MCF 10A (cell line): ENCODE results near the gene PRUNE2. TPM values are rescaled to one million over a fixed set of nuclear protein-coding genes. Genes with fewer than 3 reads are reported as not detected.

Experiments
- BruUV-seq: library from RNA; stranded (reverse); fragments of 400-500 nt; replicated peaks from 2 replicates; lab custom pipeline; 2021; lab: Mats Ljungman, UMichigan
- CTCF ChIA-PET: fragments of 300-600 bp; sonication (Branson Sonifier 250); formaldehyde crosslinking; extraction: SDS; loops from one replicate; lab custom pipeline; 2021; ENCODE audit warnings: antibody characterized with exemption, inconsistent platforms; lab: Yijun Ruan, JAX
- POLR2A ChIA-PET: fragments of 300-600, 350-650 bp; sonication (Branson Sonifier 250); formaldehyde crosslinking; extraction: SDS; loops from one replicate; lab custom pipeline; 2020; ENCODE audit warnings: antibody characterized with exemption, inconsistent platforms; lab: Yijun Ruan, JAX
- DNase-seq: peaks from one replicate; pipeline ENCODE4 v3.0.0-alpha.2; 2018; ENCODE audit not compliant: unreplicated experiment
- H3K27ac Mint-ChIP-seq: one replicate; pipeline ENCODE4 v1.8.0; 2022; ENCODE audit warnings: mild to moderate bottlenecking, low read depth, mixed read lengths; ENCODE audit not compliant: unreplicated experiment
- H3K27me3 Mint-ChIP-seq: one replicate; pipeline ENCODE4 v1.8.0; 2022; ENCODE audit warnings: mixed read lengths; ENCODE audit not compliant: insufficient read depth, unreplicated experiment
- H3K36me3 Mint-ChIP-seq: one replicate; pipeline ENCODE4 v1.8.0; 2022; ENCODE audit warnings: mild to moderate bottlenecking, moderate library complexity, mixed read lengths; ENCODE audit not compliant: insufficient read depth, unreplicated experiment
- H3K4me1 Mint-ChIP-seq: one replicate; pipeline ENCODE4 v1.8.0; 2022; ENCODE audit warnings: mixed read lengths; ENCODE audit not compliant: insufficient read depth, unreplicated experiment
- H3K4me3 Mint-ChIP-seq: one replicate; pipeline ENCODE4 v1.8.0; 2022; ENCODE audit warnings: mild to moderate bottlenecking, moderate library complexity, mixed read lengths; ENCODE audit not compliant: unreplicated experiment
- H3K9me3 Mint-ChIP-seq: one replicate; pipeline ENCODE4 v1.8.0; 2022; ENCODE audit warnings: mixed read lengths; ENCODE audit not compliant: unreplicated experiment
- intact Hi-C: fragments of 100-400 bp; cut with micrococcal nuclease; formaldehyde crosslinking; loops from 2 replicates; pipeline ENCODE4 v1.14.1; 2022
- total RNA-seq: library from RNA; stranded (reverse); gene quantifications from 2 replicates; pipeline ENCODE4 v1.2.3, GENCODE V29; 2022
- TF ChIP-seq, protein P1 (sequence below): fragments of 200-600 bp; IDR thresholded peaks from one replicate; pipeline ENCODE4 v1.8.0; 2022; ENCODE audit warnings: antibody characterized with exemption, mild to moderate bottlenecking; ENCODE audit not compliant: unreplicated experiment

Gene PRUNE2
- total RNA-seq, 1 experiment from 2014 or later: 0.63 TPM

DNA sequence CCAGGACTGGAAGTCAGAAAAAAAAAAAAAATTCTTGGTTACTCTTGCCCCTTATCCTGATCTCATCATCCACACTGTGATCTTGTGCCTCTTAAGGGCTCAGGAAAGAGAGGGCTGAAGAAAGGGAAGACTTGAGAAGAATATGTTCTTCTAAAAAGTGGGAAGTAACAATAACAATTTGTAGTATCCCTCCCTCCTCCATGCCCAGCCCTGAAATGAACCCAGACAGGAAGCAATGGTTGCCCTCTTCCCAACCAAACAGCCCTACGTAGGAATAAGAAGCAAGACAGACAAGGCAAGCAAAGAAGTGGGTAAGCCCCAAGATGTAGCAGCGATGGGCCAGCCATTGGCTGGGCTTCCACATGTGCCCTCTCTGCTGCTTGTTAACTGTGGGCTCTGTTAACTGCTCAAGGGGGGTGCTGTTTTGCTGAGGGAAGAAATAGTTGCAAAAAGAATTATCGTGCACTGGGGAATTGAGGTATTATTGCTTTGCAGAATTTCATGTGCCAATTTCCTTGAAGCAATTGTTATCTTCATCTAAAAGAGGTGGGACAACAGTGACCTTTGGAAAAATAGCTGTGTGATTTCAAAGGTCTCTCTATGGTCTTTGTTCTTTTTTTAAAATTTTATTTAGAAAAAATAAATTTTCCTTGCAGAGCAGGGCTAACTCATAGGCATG lies 288.3 kb downstream of the PRUNE2 start:
- Mint-ChIP-seq H3K4me3 (no peak overlapping the region), H3K9me3 (no peaks in the 10 kb centered on the region), H3K27me3 (no peaks in the 10 kb centered on the region), H3K27ac (no peak overlapping the region), H3K4me1 (peaks cover 11% of the 10 kb centered on the region), H3K36me3 (no peaks in the 10 kb centered on the region)
- ChIA-PET CTCF (no interaction called here), POLR2A (no interaction called here)
- BruUV-seq: no TSS peak
- DNase-seq: no peak
- TF ChIP-seq, protein P1, sequence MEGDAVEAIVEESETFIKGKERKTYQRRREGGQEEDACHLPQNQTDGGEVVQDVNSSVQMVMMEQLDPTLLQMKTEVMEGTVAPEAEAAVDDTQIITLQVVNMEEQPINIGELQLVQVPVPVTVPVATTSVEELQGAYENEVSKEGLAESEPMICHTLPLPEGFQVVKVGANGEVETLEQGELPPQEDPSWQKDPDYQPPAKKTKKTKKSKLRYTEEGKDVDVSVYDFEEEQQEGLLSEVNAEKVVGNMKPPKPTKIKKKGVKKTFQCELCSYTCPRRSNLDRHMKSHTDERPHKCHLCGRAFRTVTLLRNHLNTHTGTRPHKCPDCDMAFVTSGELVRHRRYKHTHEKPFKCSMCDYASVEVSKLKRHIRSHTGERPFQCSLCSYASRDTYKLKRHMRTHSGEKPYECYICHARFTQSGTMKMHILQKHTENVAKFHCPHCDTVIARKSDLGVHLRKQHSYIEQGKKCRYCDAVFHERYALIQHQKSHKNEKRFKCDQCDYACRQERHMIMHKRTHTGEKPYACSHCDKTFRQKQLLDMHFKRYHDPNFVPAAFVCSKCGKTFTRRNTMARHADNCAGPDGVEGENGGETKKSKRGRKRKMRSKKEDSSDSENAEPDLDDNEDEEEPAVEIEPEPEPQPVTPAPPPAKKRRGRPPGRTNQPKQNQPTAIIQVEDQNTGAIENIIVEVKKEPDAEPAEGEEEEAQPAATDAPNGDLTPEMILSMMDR: no peak
- intact Hi-C loops: no loop called here

DNA sequence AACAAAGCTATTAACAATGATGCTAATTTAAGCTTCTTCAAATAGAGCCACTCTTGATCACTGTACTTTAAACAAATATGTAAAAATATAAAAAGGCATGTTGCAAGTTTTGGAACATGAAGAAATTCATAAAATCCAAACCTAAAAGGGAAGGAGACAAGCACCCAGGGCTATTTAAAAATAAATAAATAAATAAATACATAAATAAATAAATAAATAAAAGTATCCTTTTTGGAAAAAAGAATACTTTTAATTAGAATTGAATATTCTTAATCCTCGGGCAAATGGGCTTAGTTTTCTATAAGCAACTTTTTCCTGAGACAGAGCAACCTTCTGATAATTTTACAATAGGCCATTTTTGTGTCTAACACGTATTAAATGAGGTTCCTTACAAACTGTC lies 289.1 kb downstream of the PRUNE2 start:
- POLR2A ChIA-PET: no interaction called here
- Mint-ChIP-seq H3K9me3 (no peaks in the 10 kb centered on the region), H3K27me3 (no peaks in the 10 kb centered on the region), H3K27ac (no peak overlapping the region), H3K4me1 (peaks cover 11% of the 10 kb centered on the region), H3K4me3 (no peak overlapping the region), H3K36me3 (no peaks in the 10 kb centered on the region)
- TF ChIP-seq, protein P1: no peak
- no peak for DNase-seq
- intact Hi-C loops: no loop called here
- CTCF ChIA-PET: interaction anchor here (1.2 kb wide), 2 partner anchors 14 to 42 kb away, joined by 3 to 4 read pairs; no protein-coding TSS in a partner anchor
- no TSS peak for BruUV-seq

DNA sequence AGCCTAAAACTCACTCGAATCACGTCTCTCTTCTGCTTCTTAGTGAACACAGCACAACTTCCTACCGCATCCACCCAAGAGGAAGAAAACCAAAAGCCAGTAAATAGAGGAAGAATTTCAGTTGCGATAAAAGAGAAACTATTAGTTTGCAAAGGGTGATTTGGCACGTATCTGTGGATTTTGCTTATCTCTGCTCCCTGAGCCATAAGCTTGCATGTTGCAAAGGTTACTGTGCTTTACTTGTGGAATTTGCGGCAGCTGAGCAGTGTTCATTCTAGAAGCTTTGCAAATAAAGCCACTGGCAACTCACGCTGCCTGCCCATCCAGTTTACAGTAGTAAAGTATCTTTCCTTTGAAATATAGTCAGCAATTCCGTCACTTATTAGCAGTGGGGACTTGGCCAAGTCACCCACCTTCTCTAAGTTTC lies 290.7 kb downstream of the PRUNE2 start:
- POLR2A ChIA-PET: no interaction called here
- DNase-seq: no peak
- no peaks in the 10 kb centered on the region for H3K9me3 Mint-ChIP-seq
- H3K27me3 Mint-ChIP-seq: no peaks in the 10 kb centered on the region
- H3K36me3 Mint-ChIP-seq: no peaks in the 10 kb centered on the region
- no peak overlapping the region for H3K4me3 Mint-ChIP-seq
- intact Hi-C loops: no loop called here
- TF ChIP-seq, protein P1: no peak
- peaks cover 11% of the 10 kb centered on the region for H3K4me1 Mint-ChIP-seq
- no TSS peak for BruUV-seq
- CTCF ChIA-PET: interaction anchor here (0.9 kb wide), 1 partner anchor 168 kb away, joined by 3 read pairs; no protein-coding TSS in a partner anchor
- no peak overlapping the region for H3K27ac Mint-ChIP-seq

DNA sequence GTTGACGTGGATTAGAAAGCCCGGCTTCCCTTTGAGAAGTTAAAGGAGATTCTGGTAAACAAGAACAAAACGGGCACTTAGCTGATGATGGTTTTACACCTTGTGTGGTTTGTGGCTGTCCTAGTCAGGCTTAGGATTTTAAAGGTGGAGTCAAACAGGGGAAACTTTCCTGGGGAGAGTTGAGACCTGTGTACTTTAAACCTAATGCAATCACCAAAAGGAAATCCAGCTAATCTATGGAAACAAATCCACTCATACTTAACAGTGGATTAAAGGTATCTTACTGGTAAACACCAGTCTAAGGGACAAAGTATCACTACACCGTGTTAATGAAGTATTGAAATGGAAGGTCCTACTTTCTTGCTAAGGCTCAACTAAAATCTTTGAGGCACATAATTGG lies 291.9 kb downstream of the PRUNE2 start:
- BruUV-seq: no TSS peak
- no peaks in the 10 kb centered on the region for H3K9me3 Mint-ChIP-seq
- H3K4me1 Mint-ChIP-seq: peaks cover 2% of the 10 kb centered on the region
- CTCF ChIA-PET: no interaction called here
- H3K27me3 Mint-ChIP-seq: no peaks in the 10 kb centered on the region
- no peak for DNase-seq
- TF ChIP-seq, protein P1: no peak
- POLR2A ChIA-PET: no interaction called here
- H3K36me3 Mint-ChIP-seq: no peaks in the 10 kb centered on the region
- H3K4me3 Mint-ChIP-seq: no peak overlapping the region
- H3K27ac Mint-ChIP-seq: no peak overlapping the region
- intact Hi-C loops: no loop called here
